Measurements from ENCODE around the gene RPRD1B. TPM values are rescaled to one million over a fixed set of nuclear protein-coding genes. Genes with fewer than 3 reads are reported as not detected.

Gene RPRD1B
- total and polyA plus RNA-seq, 2 of the 13 experiments (the other 11 are each of a cell fraction or from before 2014, with no cell fraction given), result 31.1 to 41.5 TPM

DNA sequence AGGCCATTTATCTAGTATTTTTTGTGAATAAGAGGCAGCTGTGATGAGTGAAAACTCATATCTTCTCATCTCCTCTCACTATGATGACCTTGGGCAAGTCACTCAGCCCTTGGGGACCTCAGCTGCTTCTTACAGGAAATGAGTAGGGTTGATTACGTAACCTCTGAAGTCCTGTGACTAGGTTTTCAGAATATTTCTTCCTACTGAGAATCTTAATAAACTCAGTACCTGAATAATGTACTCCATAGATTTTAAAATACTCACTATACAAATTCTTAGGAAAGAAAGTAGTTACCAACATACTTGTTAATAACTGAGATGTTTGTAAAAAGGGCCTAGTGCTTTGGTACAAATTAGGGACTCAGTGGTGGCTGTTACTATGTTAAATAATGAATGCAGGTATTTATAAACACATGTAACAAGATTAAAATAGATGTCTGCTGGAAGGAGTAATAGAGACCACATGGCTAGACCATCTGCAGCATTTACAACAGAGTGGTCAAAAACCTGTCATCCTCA lies 60.9 kb downstream of the RPRD1B start:
- peaks cover 14 to 23% of the 10 kb centered on the region in 2 experiments for H3K36me3 ChIP-seq (replicated peaks in 1 of 2; ENCODE audit: control insufficient read depth in 1 of 2, insufficient read depth in 2 of 2, low read length in 2 of 2)
- ChIA-PET POLR2A (interaction anchor here (1.1 to 3.2 kb wide), 7 partner anchors 11 to 61 kb away, joined by 4 to 20 read pairs (median 8); partner anchors contain the start of genes RPRD1B and TTI1), CTCF (ENCODE audit: low intra/inter-chr PET ratio, low total read pairs) (no interaction called here)
- no peak overlapping the region; a peak in 1 of 6 replicates for H3K4me3 ChIP-seq (replicated peaks in 1 of 3; ENCODE audit: insufficient read depth in 1 of 3, low read depth in 2 of 3, low read length in 3 of 3)
- peak overlapping the region; percentile 66 for H3K27ac ChIP-seq (ENCODE audit: extremely low read length, insufficient read depth, low read length)
- no peak overlapping the region for H2AFZ ChIP-seq (ENCODE audit: low read length)
- no peaks in the 10 kb centered on the region for H3K27me3 ChIP-seq (ENCODE audit: control insufficient read depth in 1 of 2, insufficient read depth in 2 of 2, low read length in 2 of 2)
- intact Hi-C loops (cut with micrococcal nuclease; ENCODE audit: unreplicated experiment), result no loop called here
- in situ Hi-C loops (cut with HindIII; ENCODE audit: extremely low pct_ligation_motif_present, low pct_unique_long_range_greater_than_20kb), result no loop called here
- no peaks in the 10 kb centered on the region for H4K20me1 ChIP-seq (ENCODE audit: insufficient read depth, low read length)
- peaks cover 49% of the 10 kb centered on the region for H3K4me1 ChIP-seq (ENCODE audit: insufficient read depth, low read length)
- peak overlapping the region; percentile 60; the same call in 1 of the 2 replicates for H3K4me2 ChIP-seq (ENCODE audit: low read depth, low read length)
- DNase-seq (ENCODE audit: low spot score) (peak; percentile 52), FAIRE-seq (no peak), ATAC-seq (no peak)
- H3K9ac ChIP-seq (ENCODE audit: insufficient read depth, low read depth, low read length), result no peak overlapping the region
- 96% methylated on average over 1 of the region's 1 CpG for WGBS (ENCODE audit: low lambda C conversion rate)
- H3K79me2 ChIP-seq (ENCODE audit: insufficient read depth, low read length), result no peaks in the 10 kb centered on the region
- no TSS peak for BruUV-seq (replicated peaks)
- no peaks in the 10 kb centered on the region for H3K9me3 ChIP-seq (ENCODE audit: low read length)
- TF ChIP-seq CCDC6 (CRISPR knock-in tag; IDR thresholded peaks at IDR 0.05), result 0 out of 2 replicates have a peak, but pooled peaks have one; percentile 28
- TF ChIP-seq NFRKB (IDR thresholded peaks at IDR 0.05), result no peak
- TF ChIP-seq SOX13 (IDR thresholded peaks at IDR 0.05), result no peak
- peak in 1 of 2 experiments; percentile 29; a peak in 1 of 4 replicates for TF ChIP-seq SOX13 (CRISPR knock-in tag; conservative IDR thresholded peaks at IDR 0.05 in 1 of 2, IDR thresholded peaks at IDR 0.05 in 1 of 2)
- no peak for TF ChIP-seq PHB2 (IDR thresholded peaks at IDR 0.05; ENCODE audit: partially characterized antibody)
- peak; percentile 69; the same call in 1 of the 2 replicates for TF ChIP-seq ETV5 (CRISPR knock-in tag; IDR thresholded peaks at IDR 0.05; ENCODE audit: borderline replicate concordance)
- TF ChIP-seq EHMT2 (IDR thresholded peaks at IDR 0.05; ENCODE audit: borderline replicate concordance, low read depth, low read length), result 0 out of 2 replicates have a peak, but pooled peaks have one; percentile 5
- peak; percentile 71 for TF ChIP-seq GATAD2A (CRISPR knock-in tag; IDR thresholded peaks at IDR 0.05)
- peak; percentile 18; the same call in 1 of the 2 replicates for TF ChIP-seq ZNF816 (CRISPR knock-in tag; IDR thresholded peaks at IDR 0.05; ENCODE audit: borderline replicate concordance)
- TF ChIP-seq, protein P1, sequence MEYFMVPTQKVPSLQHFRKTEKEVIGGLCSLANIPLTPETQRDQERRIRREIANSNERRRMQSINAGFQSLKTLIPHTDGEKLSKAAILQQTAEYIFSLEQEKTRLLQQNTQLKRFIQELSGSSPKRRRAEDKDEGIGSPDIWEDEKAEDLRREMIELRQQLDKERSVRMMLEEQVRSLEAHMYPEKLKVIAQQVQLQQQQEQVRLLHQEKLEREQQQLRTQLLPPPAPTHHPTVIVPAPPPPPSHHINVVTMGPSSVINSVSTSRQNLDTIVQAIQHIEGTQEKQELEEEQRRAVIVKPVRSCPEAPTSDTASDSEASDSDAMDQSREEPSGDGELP (IDR thresholded peaks at IDR 0.05; ENCODE audit: borderline replicate concordance, low read depth), result peak; percentile 22; the same call in 1 of the 2 replicates
- TF ChIP-seq NFE2L1 (CRISPR knock-in tag; IDR thresholded peaks at IDR 0.05; ENCODE audit: borderline replicate concordance), result no peak
- TF ChIP-seq HMG20A (CRISPR knock-in tag; IDR thresholded peaks at IDR 0.05; ENCODE audit: borderline replicate concordance), result peak; percentile 55; the same call in 1 of the 2 replicates
- TF ChIP-seq NCOA2 (CRISPR knock-in tag; IDR thresholded peaks at IDR 0.05), result peak; percentile 16; the same call in 1 of the 2 replicates
- TF ChIP-seq TCF7 (IDR thresholded peaks at IDR 0.05; ENCODE audit: low read depth), result 0 out of 2 replicates have a peak, but pooled peaks have one; percentile 0
- TF ChIP-seq ATF1 (CRISPR knock-in tag; IDR thresholded peaks at IDR 0.05), result peak; percentile 13; the same call in 1 of the 2 replicates
- TF ChIP-seq, protein P2, sequence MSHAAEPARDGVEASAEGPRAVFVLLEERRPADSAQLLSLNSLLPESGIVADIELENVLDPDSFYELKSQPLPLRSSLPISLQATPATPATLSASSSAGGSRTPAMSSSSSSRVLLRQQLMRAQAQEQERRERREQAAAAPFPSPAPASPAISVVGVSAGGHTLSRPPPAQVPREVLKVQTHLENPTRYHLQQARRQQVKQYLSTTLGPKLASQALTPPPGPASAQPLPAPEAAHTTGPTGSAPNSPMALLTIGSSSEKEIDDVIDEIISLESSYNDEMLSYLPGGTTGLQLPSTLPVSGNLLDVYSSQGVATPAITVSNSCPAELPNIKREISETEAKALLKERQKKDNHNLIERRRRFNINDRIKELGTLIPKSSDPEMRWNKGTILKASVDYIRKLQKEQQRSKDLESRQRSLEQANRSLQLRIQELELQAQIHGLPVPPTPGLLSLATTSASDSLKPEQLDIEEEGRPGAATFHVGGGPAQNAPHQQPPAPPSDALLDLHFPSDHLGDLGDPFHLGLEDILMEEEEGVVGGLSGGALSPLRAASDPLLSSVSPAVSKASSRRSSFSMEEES (CRISPR knock-in tag; IDR thresholded peaks at IDR 0.05), result peak; percentile 89
- TF ChIP-seq, protein P3, sequence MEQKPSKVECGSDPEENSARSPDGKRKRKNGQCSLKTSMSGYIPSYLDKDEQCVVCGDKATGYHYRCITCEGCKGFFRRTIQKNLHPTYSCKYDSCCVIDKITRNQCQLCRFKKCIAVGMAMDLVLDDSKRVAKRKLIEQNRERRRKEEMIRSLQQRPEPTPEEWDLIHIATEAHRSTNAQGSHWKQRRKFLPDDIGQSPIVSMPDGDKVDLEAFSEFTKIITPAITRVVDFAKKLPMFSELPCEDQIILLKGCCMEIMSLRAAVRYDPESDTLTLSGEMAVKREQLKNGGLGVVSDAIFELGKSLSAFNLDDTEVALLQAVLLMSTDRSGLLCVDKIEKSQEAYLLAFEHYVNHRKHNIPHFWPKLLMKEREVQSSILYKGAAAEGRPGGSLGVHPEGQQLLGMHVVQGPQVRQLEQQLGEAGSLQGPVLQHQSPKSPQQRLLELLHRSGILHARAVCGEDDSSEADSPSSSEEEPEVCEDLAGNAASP (CRISPR knock-in tag; IDR thresholded peaks at IDR 0.05; ENCODE audit: borderline replicate concordance), result peak; percentile 60; the same call in 1 of the 2 replicates
- TF ChIP-seq SOX6 (IDR thresholded peaks at IDR 0.05), result no peak
- no peak for TF ChIP-seq SOX6 (CRISPR knock-in tag; IDR thresholded peaks at IDR 0.05)
- peak; percentile 20; the same call in 1 of the 2 replicates for TF ChIP-seq FOXA3 (CRISPR knock-in tag; IDR thresholded peaks at IDR 0.05)
- TF ChIP-seq RXRB (CRISPR knock-in tag; IDR thresholded peaks at IDR 0.05; ENCODE audit: borderline replicate concordance), result 0 out of 2 replicates have a peak, but pooled peaks have one; percentile 39
- TF ChIP-seq TMF1 (CRISPR knock-in tag; IDR thresholded peaks at IDR 0.05; ENCODE audit: low read depth), result no peak
- TF ChIP-seq NR2C2 (CRISPR knock-in tag; IDR thresholded peaks at IDR 0.05; ENCODE audit: borderline replicate concordance), result 0 out of 2 replicates have a peak, but pooled peaks have one; percentile 9
- peak; percentile 40; the same call in 1 of the 2 replicates for TF ChIP-seq RARA (CRISPR knock-in tag; IDR thresholded peaks at IDR 0.05)
